HepG2 (cell line): ENCODE measurements around the gene MEG3. TPM values are rescaled to one million over a fixed set of nuclear protein-coding genes. Genes with fewer than 3 reads are reported as not detected.

ENCODE experiments used
- ATAC-seq: fragments of 200-7000 bp; cut with Tn5 transposase; 3 replicates; pipeline ENCODE4 v1.9.1; 2020; ENCODE audit warnings: mild to moderate bottlenecking, moderate library complexity
- BruUV-seq: library from RNA; stranded (reverse); fragments of 400-500 nt; replicated peaks from 2 replicates; lab custom pipeline; 2021; lab: Mats Ljungman, UMichigan
- CTCF ChIA-PET: fragments of 300-600 bp; formaldehyde crosslinking; extraction: SDS; loops from one replicate; lab custom pipeline; 2021; ENCODE audit warnings: low total read pairs, inconsistent platforms, low intra/inter-chr PET ratio; lab: Yijun Ruan, JAX
- POLR2A ChIA-PET: fragments of 350-600 bp; sonication (Branson Sonifier 250); formaldehyde crosslinking; loops from one replicate; lab custom pipeline; 2020; ENCODE audit warnings: antibody characterized with exemption, inconsistent platforms; lab: Yijun Ruan, JAX
- DNase-seq: peaks from one replicate; pipeline ENCODE4 v3.0.0-alpha.2; 2015; ENCODE audit warnings: low spot score
- FAIRE-seq: peaks from 3 replicates; lab custom pipeline; 2011; peaks lifted over from hg19 to GRCh38; lab: Jason Lieb, UNC
- H2AFZ ChIP-seq: one replicate; pipeline ENCODE4 v1.6.1; 2011; ENCODE audit warnings: low read length, inconsistent platforms
- H3K27ac ChIP-seq: fragments of 300-600 bp; 3 replicates; pipeline ENCODE4 v1.8.0; 2011; ENCODE audit warnings: mixed run types, mild to moderate bottlenecking, mixed read lengths, low read length, inconsistent platforms; ENCODE audit not compliant: insufficient read depth; ENCODE audit errors: extremely low read length
- H3K27me3 ChIP-seq, 2 experiments: fragments of 200-600 bp in 1 of 2; 2 replicates in 1 of 2; 3 replicates in 1 of 2; pipeline versions ENCODE4 v1.6.0 to v1.8.0; 2011; ENCODE audit warnings: low read length in 2 of 2, mild to moderate bottlenecking in 2 of 2, moderate library complexity in 2 of 2, inconsistent platforms in 1 of 2; ENCODE audit not compliant: insufficient read depth in 2 of 2, control insufficient read depth in 1 of 2
- H3K36me3 ChIP-seq, 2 experiments: fragments of 200-600 bp in 1 of 2; replicated peaks in 1 of 2; 2 replicates in 1 of 2; 3 replicates in 1 of 2; pipeline versions ENCODE4 v1.5.1 to v1.8.0; 2011; ENCODE audit warnings: low read length in 2 of 2, inconsistent platforms in 1 of 2; ENCODE audit not compliant: insufficient read depth in 2 of 2, control insufficient read depth in 1 of 2
- H3K4me1 ChIP-seq: 2 replicates; pipeline ENCODE4 v1.5.1; 2012; ENCODE audit warnings: low read length, inconsistent platforms; ENCODE audit not compliant: insufficient read depth
- H3K4me2 ChIP-seq: 2 replicates; pipeline ENCODE4 v1.6.0; 2011; ENCODE audit warnings: low read depth, low read length, inconsistent platforms
- H3K4me3 ChIP-seq, 3 experiments: fragments of 200-600 bp in 1 of 3; sonication (generic), shearing (Covaris generic) in 1 of 3; replicated peaks in 1 of 3; 2 replicates each; pipeline ENCODE4 v1.5.1; 2011 to 2016; ENCODE audit warnings: low read length in 3 of 3, inconsistent platforms in 2 of 3, low read depth in 2 of 3, mild to moderate bottlenecking in 2 of 3, control low read depth in 1 of 3, mixed read lengths in 1 of 3; ENCODE audit not compliant: insufficient read depth in 1 of 3
- H3K79me2 ChIP-seq: one replicate; pipeline ENCODE4 v1.6.1; 2011; ENCODE audit warnings: low read length, inconsistent platforms; ENCODE audit not compliant: insufficient read depth
- H3K9ac ChIP-seq: 2 replicates; pipeline ENCODE4 v1.6.0; 2011; ENCODE audit warnings: mild to moderate bottlenecking, low read depth, low read length, inconsistent platforms; ENCODE audit not compliant: insufficient read depth
- H3K9me3 ChIP-seq: 2 replicates; pipeline ENCODE4 v1.5.1; 2012; ENCODE audit warnings: mild to moderate bottlenecking, low read length
- H4K20me1 ChIP-seq: 2 replicates; pipeline ENCODE4 v1.6.0; 2011; ENCODE audit warnings: inconsistent platforms, mild to moderate bottlenecking, low read length, moderate library complexity; ENCODE audit not compliant: insufficient read depth
- ARID2 ChIP-seq: sonication (generic); formaldehyde crosslinking; IDR thresholded peaks from 2 replicates; pipeline ENCODE4 v1.8.1; 2022; ENCODE audit warnings: mild to moderate bottlenecking, missing genetic modification reagents, borderline replicate concordance
- CEBPB ChIP-seq: IDR thresholded peaks from 2 replicates; pipeline ENCODE4 v1.6.1; 2011; ENCODE audit warnings: low read depth, low read length, improper control_type of control experiment, borderline replicate concordance
- CSRNP1 ChIP-seq: sonication (generic); formaldehyde crosslinking; IDR thresholded peaks from 2 replicates; pipeline ENCODE4 v1.8.1; 2023; ENCODE audit warnings: mild to moderate bottlenecking, missing genetic modification reagents
- ESRRA ChIP-seq: sonication (generic); formaldehyde crosslinking; IDR thresholded peaks from 2 replicates; pipeline ENCODE4 v1.5.1; 2020; ENCODE audit warnings: mild to moderate bottlenecking, low read depth, missing genetic modification reagents
- EZH2 ChIP-seq: conservative IDR thresholded peaks from 2 replicates; pipeline ENCODE4 v1.6.1; 2012; ENCODE audit warnings: mild to moderate bottlenecking, low read depth, low read length, moderate library complexity
- HNF4A ChIP-seq: sonication (generic); formaldehyde crosslinking; IDR thresholded peaks from 2 replicates; pipeline ENCODE4 v1.4.0; 2020; ENCODE audit warnings: missing genetic modification reagents
- ISL2 ChIP-seq: sonication (generic); formaldehyde crosslinking; IDR thresholded peaks from 2 replicates; pipeline ENCODE4 v1.5.0; 2020; ENCODE audit warnings: missing genetic modification reagents
- NR2F6 ChIP-seq, 2 experiments: IDR thresholded peaks; 2 replicates each; pipeline ENCODE4 v1.6.1; 2016; ENCODE audit warnings: antibody characterized with exemption in 1 of 2, mild to moderate bottlenecking in 1 of 2
- PRDM4 ChIP-seq: sonication (generic); formaldehyde crosslinking; IDR thresholded peaks from 2 replicates; pipeline ENCODE4 v1.9.0; 2021; ENCODE audit warnings: missing genetic modification reagents, borderline replicate concordance
- SP1 ChIP-seq, 2 experiments: fragments of 450-650 bp in 1 of 2; sonication (generic) in 1 of 2; formaldehyde crosslinking in 1 of 2; IDR thresholded peaks; 2 replicates each; pipeline versions ENCODE4 v1.4.0 to v1.6.1; 2016 to 2020; ENCODE audit warnings: missing genetic modification reagents in 1 of 2
- SRY ChIP-seq: sonication (generic); formaldehyde crosslinking; IDR thresholded peaks from 2 replicates; pipeline ENCODE4 v1.8.0; 2022; ENCODE audit warnings: mild to moderate bottlenecking, missing genetic modification reagents
- YEATS4 ChIP-seq: sonication (generic); formaldehyde crosslinking; IDR thresholded peaks from 2 replicates; pipeline ENCODE4 v1.4.0; 2020; ENCODE audit warnings: missing genetic modification reagents, borderline replicate concordance
- ZBTB49 ChIP-seq: sonication (generic); formaldehyde crosslinking; IDR thresholded peaks from 2 replicates; pipeline ENCODE4 v1.4.0; 2020; ENCODE audit warnings: missing genetic modification reagents, borderline replicate concordance
- ZNF12 ChIP-seq: sonication (generic); formaldehyde crosslinking; IDR thresholded peaks from 2 replicates; pipeline ENCODE4 v1.5.0; 2020; ENCODE audit warnings: missing genetic modification reagents
- ZNF567 ChIP-seq: sonication (generic); formaldehyde crosslinking; IDR thresholded peaks from 2 replicates; pipeline ENCODE4 v1.8.1; 2023; ENCODE audit warnings: mild to moderate bottlenecking, missing genetic modification reagents, borderline replicate concordance
- ZNF780A ChIP-seq: sonication (generic); formaldehyde crosslinking; IDR thresholded peaks from 2 replicates; pipeline ENCODE4 v1.8.0; 2022; ENCODE audit warnings: mild to moderate bottlenecking, missing genetic modification reagents, moderate library complexity
- WGBS: methylation state at CpG from one replicate; pipeline ENCODE4 v1.1.6; 2017; ENCODE audit warnings: low lambda C conversion rate; 5-methylcytosine and 5-hydroxymethylcytosine counted together
- in situ Hi-C: cut with HindIII; loops from 2 replicates; pipeline ENCODE4 v1.10.0; 2017; ENCODE audit warnings: low pct_unique_long_range_greater_than_20kb; ENCODE audit not compliant: extremely low pct_ligation_motif_present
- intact Hi-C: fragments of 100-400 bp; cut with micrococcal nuclease; formaldehyde crosslinking; loops from one replicate; pipeline ENCODE4 v1.10.0; 2022; ENCODE audit not compliant: unreplicated experiment
- polyA plus RNA-seq, 8 experiments: library from polyadenylated mRNA; depleted of rRNA in 3 of 8; stranded (reverse) in 7 of 8; unstranded in 1 of 8; fragments of >200 nt; fragmentation: Illumina TruSeq in 4 of 8; extraction: Trizol in 4 of 8; gene quantifications; 2 replicates each; pipeline versions ENCODE4 v1.2.1 to v1.2.3, GENCODE V29; 2011 to 2016; ENCODE audit warnings: low read depth in 4 of 8, missing spikeins in 1 of 8, mixed read lengths in 1 of 8; ENCODE audit not compliant: insufficient read depth in 1 of 8
- total RNA-seq, 5 experiments: library from RNA; depleted of rRNA; stranded (reverse); fragments of >200 nt; fragmentation: Illumina TruSeq; extraction: Trizol; gene quantifications; 2 replicates each; pipeline ENCODE4 v1.2.3, GENCODE V29; 2016; ENCODE audit warnings: low read depth in 1 of 5

MEG3 gene
- total and polyA plus RNA-seq, 2 of the 13 experiments (the other 11 are each of a cell fraction or from before 2014, with no cell fraction given) = 0.17 TPM; not detected in 1

GRCh38 chr14:100819829-100820475 is 6.0 kb upstream of the MEG3 start (continued):
- TF ChIP-seq PRDM4 (CRISPR knock-in tag) (no peak), ZNF780A (peak; percentile 96; the same call in 1 of the 2 replicates)

GRCh38 chr14:100820957-100821356 is 5.0 kb upstream of the MEG3 start:
- ChIA-PET CTCF (no interaction called here), POLR2A (interaction anchor here (1.1 to 3.2 kb wide), 4 partner anchors 14 to 136 kb away, joined by 3 to 22 read pairs (median 4); no protein-coding TSS in a partner anchor)
- intact Hi-C loops = no loop called here
- H3K27me3 ChIP-seq = no peaks in the 10 kb centered on the region
- FAIRE-seq (peak; percentile 21), ATAC-seq (peak; percentile 13; the same call in 2 of the 3 replicates), DNase-seq (peak; percentile 76)
- 0 out of 6 replicates have a peak overlapping the region, but pooled peaks of 1 of the 3 experiments have one; percentile 8 for H3K4me3 ChIP-seq
- no peaks in the 10 kb centered on the region for H3K9me3 ChIP-seq
- peak overlapping the region; percentile 71 for H3K4me2 ChIP-seq
- H4K20me1 ChIP-seq = no peaks in the 10 kb centered on the region
- H2AFZ ChIP-seq = no peak overlapping the region
- H3K36me3 ChIP-seq = no peaks in the 10 kb centered on the region
- peak overlapping the region; percentile 87 for H3K27ac ChIP-seq
- in situ Hi-C loops = no loop called here
- whole genome bisulfite sequencing = 33% methylated on average over 2 of the region's 4 CpGs
- BruUV-seq = no TSS peak
- peaks cover 81% of the 10 kb centered on the region for H3K4me1 ChIP-seq
- peak overlapping the region; percentile 59 for H3K9ac ChIP-seq
- H3K79me2 ChIP-seq = no peaks in the 10 kb centered on the region
- TF ChIP-seq ZBTB49 = no peak
- peak; percentile 57 for TF ChIP-seq ISL2
- peak; percentile 39; the same call in 1 of the 2 replicates for TF ChIP-seq YEATS4 (CRISPR knock-in tag)
- TF ChIP-seq NR2F6 (IDR thresholded peaks at IDR 0.05) = 0 out of 2 replicates have a peak, but pooled peaks have one; percentile 10
- TF ChIP-seq NR2F6 (CRISPR knock-in tag; IDR thresholded peaks at IDR 0.05) = no peak
- TF ChIP-seq ZNF12 = no peak
- no peak for TF ChIP-seq CEBPB
- TF ChIP-seq EZH2 = no peak
- no peak for TF ChIP-seq ARID2 (CRISPR knock-in tag)
- no peak for TF ChIP-seq SP1 (IDR thresholded peaks at IDR 0.05)
- no peak for TF ChIP-seq SP1 (CRISPR knock-in tag; IDR thresholded peaks at IDR 0.05)
- TF ChIP-seq ZNF567 (CRISPR knock-in tag) = no peak
- 0 out of 2 replicates have a peak, but pooled peaks have one; percentile 6 for TF ChIP-seq HNF4A
- TF ChIP-seq CSRNP1 (CRISPR knock-in tag) = no peak
- no peak for TF ChIP-seq SRY (CRISPR knock-in tag)
- TF ChIP-seq ESRRA = 0 out of 2 replicates have a peak, but pooled peaks have one; percentile 3
